LoVo (cell line): ENCODE measurements around the gene HLF.

Source experiments
- DNase-seq: peaks from one replicate; pipeline ENCODE4 v3.0.0-alpha.2; 2016; ENCODE audit warnings: low spot score

Gene HLF

DNA sequence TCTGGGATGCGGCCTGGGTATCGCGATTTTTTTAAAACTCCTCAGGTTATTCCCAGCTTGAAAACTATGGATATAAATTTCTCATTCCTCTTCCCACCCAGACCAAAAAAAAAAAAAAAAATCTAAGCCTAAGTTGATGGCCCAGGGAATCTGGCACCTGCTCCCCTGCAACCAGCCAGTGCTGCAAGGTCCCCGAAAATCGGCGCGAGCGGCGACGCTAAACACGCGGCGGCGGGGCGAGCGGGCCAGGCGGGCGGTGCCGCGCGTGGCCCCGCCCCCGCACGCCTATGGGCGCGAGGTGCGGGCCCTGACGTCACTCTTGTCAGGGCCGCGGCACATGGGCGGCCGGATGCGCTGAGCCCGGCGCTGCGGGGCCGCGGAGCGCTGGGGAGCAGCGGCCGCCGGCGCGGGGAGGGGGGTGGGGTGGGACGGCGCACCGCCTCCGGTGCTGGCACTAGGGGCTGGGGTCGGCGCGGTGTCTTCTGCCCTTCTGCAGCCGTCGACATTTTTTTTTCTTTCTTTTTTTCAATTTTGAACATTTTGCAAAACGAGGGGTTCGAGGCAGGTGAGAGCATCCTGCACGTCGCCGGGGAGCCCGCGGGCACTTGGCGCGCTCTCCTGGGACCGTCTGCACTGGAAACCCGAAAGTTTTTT lies at the start of gene HLF:
HLF (plus strand) TSS at position 316 of the 654 bp plus-strand sequence. CDS start 525 bp downstream, outside the sequence.
- peak; percentile 79 for DNase-seq

- no peak for DNase-seq
Observed at GRCh38 chr17:55215711-55216110, 49.0 kb upstream of the HLF start.

DNA sequence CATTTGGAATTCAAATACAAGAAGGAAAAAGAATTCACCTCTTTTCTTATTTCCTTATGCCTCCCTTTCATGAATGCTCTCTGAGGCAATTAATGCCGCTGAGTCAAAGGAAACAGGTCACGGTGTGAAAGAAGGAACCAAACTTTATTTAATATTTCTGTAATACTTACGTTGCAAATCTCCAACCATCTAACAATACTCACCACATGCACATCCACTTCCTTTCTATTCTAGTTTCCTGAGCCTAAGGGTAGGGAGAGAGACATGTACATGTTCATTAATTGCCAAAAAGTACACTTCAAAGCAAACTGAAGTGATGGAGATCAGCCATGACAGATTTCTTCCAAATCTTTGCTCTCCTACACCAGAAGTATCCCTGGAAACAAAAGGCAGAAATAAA lies 47.9 kb upstream of the HLF start:
- no peak for DNase-seq

DNA sequence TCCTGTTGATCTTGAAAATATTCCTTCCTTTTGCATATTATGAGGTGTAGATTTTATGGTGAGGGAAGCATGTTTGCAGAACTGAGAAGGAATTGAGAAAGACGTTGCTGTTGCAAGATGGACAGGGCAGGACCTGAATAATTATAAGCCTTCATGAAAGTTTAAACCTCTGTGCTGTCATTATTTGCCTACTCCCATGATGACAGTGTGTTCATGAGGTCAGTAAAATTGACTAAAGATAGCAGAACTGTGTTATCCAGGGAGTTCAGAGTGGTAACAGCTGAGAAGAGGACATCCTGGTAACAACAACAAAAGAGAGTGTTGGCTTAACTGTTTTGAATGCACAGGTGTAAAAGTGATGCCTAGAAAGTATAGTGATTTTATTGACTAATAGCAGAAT lies 45.3 kb upstream of the HLF start:
- DNase-seq: no peak

GRCh38 chr17:55219934-55220333 lies 44.8 kb upstream of the HLF start:
- DNase-seq: no peak

DNA sequence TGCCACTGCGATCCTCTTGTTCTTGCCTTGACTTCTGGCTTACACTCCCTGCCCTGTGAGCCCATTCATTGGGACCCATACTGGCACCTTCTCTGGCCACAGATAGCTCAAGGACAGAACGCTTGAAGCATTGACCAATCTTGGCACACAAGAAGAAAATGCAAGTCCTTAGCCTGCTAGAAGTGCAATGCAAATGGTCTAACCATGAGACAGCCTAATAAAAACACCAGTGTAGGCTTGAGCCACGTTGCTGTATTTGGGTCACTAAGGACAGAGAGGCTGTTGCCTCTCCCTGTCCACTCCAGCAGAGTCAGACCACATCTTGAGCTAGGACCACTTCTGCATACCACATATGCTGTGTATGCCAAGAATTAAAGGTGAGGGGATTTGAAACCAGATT lies 41.2 kb upstream of the HLF start:
- DNase-seq: no peak

- no peak for DNase-seq
Observed at GRCh38 chr17:55224746-55225145, 40.0 kb upstream of the HLF start.

DNA sequence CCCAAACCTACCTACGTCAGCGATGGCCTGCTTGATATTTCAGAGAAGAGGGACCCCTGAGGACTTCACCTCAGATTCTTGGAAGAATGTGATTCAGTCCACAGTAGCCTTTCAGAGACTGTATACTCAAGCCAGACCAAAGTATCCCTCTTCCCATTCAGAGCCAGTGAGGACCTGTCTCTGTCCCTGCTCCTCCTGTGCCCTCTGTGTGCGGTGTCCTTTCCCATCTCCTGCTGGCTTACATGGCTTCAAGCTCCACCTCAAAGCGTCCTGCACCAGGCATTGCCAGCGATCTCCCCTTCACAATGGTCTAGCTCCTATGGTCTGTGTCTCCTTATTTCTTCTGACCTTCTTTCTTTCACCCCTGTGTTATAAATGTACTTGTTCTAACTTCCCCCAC lies 39.5 kb upstream of the HLF start:
- no peak for DNase-seq

DNA sequence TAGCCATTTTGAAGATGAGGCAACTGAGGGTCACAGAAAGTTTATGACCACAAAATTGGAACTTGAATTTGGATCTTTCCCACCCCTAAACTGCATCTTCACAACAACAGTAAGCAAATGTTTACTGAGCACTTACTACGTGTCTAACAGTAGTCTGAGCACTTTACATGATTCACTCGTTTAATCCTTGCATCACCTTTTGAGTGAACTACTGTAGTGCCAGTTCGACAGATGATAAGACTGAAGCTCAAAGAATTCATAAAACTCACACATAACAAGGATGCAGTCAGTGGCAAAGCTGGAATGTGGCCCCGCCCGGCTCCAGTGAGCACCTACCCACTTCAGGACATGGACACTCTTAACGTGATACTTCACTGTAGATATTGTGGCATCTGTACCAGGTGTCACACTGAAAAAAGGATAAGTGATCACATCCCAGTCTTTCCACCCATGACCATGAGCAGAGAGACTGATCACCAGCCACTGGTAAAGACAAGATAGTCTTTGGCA lies 36.0 kb upstream of the HLF start:
- no peak for DNase-seq

DNA sequence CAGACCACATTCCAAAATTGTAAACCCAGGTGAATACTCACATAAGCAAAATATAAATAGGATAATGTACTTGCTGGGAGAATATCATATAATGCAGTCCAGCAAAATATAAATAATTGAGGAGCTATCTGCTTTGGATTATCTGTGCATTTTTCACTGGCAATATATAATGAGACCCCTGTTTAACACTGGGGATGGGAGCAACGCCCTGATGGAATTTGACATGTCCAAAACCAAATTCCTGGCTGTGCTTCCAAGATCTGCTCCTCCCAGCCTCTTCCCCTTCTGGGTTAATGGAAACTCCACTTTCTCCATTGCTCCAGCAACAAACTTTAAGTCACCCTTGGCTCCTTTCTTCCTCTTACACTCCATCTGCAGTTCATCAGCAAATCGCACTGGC lies 35.5 kb upstream of the HLF start:
- no peak for DNase-seq

- no peak for DNase-seq
Observed at GRCh38 chr17:55230716-55231115, 34.0 kb upstream of the HLF start.

DNA sequence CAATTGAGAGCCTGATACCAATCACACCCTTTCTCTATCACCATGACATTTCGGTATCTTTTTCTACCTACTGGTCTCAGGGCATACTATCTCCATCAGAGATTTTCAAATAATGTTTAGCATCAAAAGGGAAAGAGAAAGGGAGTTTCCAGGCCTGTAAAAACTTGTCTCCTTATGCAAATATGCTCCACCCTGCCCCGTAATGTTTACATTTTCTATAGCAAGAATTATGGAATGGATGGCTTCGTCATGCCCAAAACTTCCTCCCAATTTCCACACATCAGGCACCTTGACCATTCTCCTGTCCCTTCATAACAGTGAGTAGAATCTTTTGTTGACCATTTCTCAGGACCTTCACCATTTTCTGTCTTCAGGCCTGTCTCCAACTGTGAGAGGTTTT lies 30.9 kb upstream of the HLF start:
- no peak for DNase-seq

DNA sequence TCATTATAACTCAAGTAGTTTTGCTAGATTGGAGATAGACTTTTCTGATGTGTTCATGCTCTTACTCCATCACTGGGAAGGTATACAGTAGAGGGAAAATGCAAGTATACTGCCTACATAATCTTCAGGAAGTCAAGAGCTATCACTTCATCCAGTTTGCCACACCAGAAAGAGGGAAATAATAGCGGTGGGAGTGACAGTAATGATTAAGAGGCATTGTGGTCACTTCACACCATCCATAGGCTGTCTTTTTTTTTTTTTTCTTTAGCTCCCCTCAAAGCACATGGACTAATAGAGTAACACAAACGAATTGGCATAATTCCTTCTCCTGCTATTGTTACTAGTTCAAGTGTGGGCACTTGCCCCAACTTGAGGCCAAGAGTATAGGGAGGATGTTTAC lies 28.4 kb upstream of the HLF start:
- DNase-seq: no peak

DNA sequence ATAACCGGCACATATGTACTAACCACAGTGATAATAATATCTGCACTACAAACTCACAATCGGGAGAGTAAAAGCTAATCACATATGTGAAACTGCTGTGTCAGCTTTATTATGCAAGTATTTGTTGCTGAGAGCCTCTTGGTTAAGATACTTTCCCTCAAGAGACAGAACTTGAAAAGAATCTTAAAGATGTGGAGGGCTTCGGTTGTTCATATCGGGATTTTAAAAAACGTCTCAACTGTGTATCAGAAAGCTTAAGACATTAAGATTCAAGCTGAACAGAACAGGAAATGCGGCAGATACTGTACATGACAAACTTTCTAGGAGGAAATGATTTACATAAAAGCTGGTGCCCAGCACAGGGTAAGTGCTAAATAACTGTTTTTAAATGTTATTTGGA lies 27.5 kb upstream of the HLF start:
- no peak for DNase-seq

DNA sequence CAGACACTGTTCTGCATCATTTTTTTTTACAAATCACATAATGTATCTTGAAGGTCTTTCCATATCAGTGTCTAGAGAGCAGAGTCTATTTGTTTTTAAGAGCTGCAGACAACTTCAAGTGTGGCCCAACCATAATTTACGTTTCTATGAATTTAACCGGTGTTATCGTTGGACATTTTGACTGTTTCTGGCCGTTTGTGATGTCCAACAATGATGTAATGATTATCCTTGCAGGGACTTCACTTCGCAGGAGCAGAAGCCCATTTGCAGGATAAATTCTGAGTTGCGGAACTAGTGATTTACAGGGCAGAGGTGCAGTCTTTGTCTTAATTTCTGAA lies 26.9 kb upstream of the HLF start:
- DNase-seq: no peak

DNA sequence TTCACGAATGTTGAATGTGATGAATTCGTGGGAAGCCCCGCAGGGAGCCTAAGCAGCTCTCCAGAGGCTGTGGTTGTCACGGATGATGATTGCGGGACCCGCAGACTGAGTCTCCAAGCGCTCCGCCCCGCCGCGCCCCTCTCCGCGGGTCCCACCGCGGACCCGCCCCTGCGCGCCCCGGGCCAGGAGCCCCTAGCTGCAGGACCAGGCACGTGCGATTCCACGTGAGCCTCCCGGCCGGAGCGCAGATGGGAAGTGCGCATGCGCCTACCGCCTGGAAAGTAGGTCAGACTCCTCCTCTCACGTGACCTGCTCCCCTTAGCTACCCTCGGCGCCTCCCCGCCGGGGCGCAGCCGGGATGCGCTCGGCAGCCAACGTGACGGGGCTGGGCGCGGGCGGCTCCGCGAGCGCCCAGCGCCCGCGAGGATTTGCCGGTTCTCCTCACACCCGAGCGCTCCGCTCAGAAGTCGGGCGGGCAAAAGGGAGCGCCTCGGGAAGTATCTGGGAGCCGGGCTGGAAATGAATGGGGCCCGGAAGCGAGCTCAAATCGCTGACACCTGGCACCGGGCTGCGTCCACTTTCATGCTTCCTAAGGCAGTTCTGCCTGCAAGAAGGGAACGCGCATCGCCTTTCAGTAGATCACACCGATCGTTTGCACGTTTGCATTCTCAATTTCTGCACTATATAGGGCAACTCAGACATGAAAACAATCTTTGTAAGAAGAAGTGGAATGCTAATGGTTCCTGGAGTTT lies 26.4 kb upstream of the HLF start:
- DNase-seq: peak; percentile 85

GRCh38 chr17:55238931-55239297 lies 25.8 kb upstream of the HLF start:
- DNase-seq: peak; percentile 40

- no peak for DNase-seq
Observed at GRCh38 chr17:55241097-55241496, 23.7 kb upstream of the HLF start.

- DNase-seq: no peak
Observed at GRCh38 chr17:55242476-55242875, 22.3 kb upstream of the HLF start.

DNA sequence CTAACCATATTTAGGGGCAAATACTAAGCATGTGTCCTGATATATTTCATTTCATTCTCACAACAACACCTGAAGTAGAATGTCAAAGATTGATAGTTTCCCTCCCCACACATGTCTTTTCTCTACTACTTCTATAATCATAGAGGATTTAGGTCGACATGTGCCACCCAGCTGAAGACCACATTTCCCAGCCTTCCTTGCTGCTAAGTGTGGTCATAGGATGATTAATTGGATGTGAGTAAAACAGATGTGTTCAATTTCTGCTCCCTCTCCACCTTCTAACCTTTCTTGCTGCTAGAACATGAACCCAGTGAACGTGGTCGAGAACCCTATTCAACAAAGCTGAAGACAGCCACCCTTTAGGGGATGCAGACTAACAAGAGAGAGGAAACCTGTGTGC lies 18.8 kb upstream of the HLF start:
- no peak for DNase-seq

DNA sequence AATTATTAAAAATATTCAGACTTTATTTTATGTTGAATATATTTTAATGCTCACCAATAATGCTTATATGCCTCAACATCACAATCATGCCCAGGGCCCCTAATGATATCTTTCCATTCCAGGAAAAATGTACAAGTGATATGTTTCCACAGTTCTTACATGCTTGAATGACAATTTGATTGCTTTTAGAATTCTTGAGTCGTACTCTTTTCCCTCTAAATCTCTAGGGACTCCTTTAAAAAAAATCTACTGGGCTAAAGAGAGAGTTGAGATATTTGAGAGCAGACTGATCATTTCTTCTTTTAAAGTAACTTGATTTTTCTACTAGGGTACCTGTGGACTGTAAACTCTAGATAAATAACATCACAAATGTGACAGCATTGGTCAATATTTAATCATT lies 18.2 kb upstream of the HLF start:
- DNase-seq: no peak

DNA sequence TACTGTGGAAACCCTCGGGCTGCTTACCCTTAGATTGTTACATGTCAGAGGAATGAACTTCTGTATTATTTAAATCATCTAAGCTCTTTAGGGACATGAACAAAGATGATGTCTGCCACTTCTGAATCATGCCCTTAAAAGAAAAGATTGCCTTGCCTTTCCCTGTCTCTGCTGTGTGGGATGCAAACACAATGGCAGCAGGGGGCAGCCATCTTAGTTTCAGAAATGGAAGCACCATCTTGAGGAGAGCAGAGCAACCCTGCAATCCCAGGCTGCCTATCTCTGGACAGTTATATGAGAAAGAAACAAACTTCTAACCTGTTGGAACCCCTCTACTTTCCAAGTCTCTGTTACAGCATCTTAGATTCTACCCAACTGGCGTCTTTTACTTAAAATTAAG lies 16.7 kb upstream of the HLF start:
- DNase-seq: no peak

DNA sequence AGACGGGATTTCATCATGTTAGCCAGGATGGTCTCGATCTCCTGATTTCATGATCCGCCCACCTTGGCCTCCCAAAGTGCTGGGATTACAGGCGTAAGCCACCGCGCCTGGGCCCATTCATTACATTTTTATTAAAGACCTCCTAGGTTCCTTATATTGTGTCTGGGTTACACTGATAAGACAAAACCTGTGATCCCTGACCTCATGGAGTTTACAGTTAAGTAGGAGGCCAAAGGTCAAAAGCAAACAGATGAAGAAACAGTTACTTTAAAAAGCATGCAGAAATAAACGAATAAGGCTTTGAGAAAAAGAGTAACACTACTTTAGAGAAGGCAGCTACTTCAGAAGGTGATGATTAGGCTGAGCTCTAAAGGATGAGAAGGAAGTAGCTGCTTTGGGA lies 14.9 kb upstream of the HLF start:
- DNase-seq: no peak

DNA sequence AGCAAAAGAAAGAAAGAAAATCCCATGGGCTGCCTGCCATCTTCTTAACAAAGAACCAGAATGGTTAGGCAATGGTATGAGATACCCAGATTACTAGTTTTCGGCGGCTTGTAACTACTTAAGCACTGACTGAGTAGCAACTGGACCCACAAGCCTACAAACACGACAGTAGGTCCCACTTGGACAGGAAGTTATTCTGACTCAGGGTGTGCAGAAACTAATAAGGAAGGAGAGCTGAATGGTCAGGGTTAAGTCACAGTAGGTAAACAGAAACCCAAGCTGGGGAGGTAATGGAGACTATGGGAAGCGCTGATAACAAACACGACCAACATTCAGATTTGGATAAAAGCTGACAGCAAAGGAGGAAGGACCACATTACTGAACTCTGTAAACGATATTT lies 10.4 kb upstream of the HLF start:
- no peak for DNase-seq
